Measurements from ENCODE around the gene ELAVL2. TPM values are rescaled to one million over a fixed set of nuclear protein-coding genes. Genes with fewer than 3 reads are reported as not detected.

ELAVL2 gene
- total RNA-seq, 1 donor from 2014 or later: not detected

GRCh38 chr9:23682352-23682751 lies 143.7 kb downstream of the ELAVL2 start:
- ATAC-seq (no peak), DNase-seq (no peak)
- intact Hi-C loops (cut with DNase I): no loop called here
- Histone ChIP-seq H3K36me3 (no peaks in the 10 kb centered on the region), H3K4me3 (no peak overlapping the region), H3K27ac (no peak overlapping the region), H3K27me3 (ENCODE audit: low read depth) (no peaks in the 10 kb centered on the region), H3K9me3 (no peaks in the 10 kb centered on the region), H3K4me1 (no peaks in the 10 kb centered on the region)
- TF ChIP-seq, protein P1, sequence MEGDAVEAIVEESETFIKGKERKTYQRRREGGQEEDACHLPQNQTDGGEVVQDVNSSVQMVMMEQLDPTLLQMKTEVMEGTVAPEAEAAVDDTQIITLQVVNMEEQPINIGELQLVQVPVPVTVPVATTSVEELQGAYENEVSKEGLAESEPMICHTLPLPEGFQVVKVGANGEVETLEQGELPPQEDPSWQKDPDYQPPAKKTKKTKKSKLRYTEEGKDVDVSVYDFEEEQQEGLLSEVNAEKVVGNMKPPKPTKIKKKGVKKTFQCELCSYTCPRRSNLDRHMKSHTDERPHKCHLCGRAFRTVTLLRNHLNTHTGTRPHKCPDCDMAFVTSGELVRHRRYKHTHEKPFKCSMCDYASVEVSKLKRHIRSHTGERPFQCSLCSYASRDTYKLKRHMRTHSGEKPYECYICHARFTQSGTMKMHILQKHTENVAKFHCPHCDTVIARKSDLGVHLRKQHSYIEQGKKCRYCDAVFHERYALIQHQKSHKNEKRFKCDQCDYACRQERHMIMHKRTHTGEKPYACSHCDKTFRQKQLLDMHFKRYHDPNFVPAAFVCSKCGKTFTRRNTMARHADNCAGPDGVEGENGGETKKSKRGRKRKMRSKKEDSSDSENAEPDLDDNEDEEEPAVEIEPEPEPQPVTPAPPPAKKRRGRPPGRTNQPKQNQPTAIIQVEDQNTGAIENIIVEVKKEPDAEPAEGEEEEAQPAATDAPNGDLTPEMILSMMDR (IDR thresholded peaks at IDR 0.05): no peak

DNA sequence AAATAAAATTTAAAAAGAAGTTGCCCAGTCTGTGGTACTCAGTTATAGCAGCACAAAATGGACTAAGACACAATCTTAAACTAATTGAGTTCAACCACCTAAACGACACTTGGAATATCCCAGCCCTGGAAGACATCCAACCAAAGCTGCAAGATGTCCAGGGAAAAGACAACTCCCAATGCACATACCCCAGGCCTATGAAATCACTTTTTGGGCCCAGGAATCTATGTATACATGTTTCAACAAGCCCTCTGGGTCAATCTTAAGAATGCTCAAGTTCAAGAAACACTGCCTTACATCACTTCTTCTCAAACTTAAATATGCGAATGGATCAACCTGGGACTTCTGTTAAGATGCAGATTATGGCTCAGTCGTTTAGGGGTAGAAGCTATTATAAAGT lies 148.6 kb downstream of the ELAVL2 start:
- Histone ChIP-seq H3K4me3 (no peak overlapping the region), H3K27ac (no peak overlapping the region), H3K9me3 (no peaks in the 10 kb centered on the region), H3K4me1 (no peaks in the 10 kb centered on the region), H3K27me3 (ENCODE audit: low read depth) (no peaks in the 10 kb centered on the region), H3K36me3 (no peaks in the 10 kb centered on the region)
- ATAC-seq (no peak), DNase-seq (no peak)
- TF ChIP-seq, protein P1 (IDR thresholded peaks at IDR 0.05): no peak
- intact Hi-C loops (cut with DNase I): no loop called here

DNA sequence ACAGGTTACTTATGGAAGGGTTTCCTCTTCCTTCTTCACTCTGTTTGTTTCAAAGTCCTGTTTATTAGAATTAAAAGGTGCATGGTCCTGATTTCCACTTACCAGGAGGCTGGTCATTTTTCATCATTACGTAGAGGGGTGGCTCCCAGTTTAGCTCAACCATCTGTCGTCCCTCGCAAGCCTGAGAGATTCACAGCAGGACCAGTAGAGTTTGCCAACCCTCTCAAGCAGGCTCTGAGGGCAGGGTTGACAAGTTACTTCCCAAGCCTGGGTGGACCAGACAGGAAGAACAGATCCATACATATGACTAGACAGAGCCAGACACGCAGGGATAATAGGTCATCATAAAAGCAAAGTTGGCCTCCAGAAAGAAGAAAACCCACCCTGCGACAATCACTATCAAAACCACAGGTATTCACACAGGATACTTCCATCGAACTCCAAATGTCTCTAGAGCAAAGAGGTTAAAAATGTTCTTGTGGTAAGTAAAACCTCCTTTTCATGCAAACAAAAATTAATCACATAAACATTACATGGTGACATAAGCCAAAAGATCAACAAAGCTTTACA lies 151.9 kb downstream of the ELAVL2 start:
- H3K4me3 ChIP-seq: no peak overlapping the region
- TF ChIP-seq, protein P1 (IDR thresholded peaks at IDR 0.05): no peak
- H3K9me3 ChIP-seq: no peaks in the 10 kb centered on the region
- ATAC-seq: no peak
- H3K4me1 ChIP-seq: no peaks in the 10 kb centered on the region
- no peak overlapping the region for H3K27ac ChIP-seq
- intact Hi-C loops (cut with DNase I): no loop called here
- no peaks in the 10 kb centered on the region for H3K36me3 ChIP-seq
- DNase-seq: no peak
- no peaks in the 10 kb centered on the region for H3K27me3 ChIP-seq (ENCODE audit: low read depth)

DNA sequence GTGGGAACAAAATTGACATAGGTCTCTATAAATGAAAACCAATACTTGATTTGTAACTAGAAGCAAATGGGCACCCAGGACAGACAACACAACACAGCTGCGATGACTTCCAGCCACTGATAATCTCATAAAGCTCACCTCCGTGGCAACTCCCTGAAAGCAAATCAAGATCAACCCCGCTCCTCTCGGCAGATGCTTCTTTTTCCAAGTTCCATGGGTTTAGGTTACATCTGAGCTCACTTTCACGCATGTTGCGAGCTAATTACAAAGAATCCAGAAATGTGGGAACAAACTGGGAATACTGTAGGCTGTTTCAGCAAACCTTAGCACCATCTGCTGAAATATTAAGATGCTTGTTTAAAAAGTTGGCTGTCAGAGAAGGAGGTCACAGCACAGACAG lies 153.9 kb downstream of the ELAVL2 start:
- no peak for DNase-seq
- no peak for ATAC-seq
- Histone ChIP-seq H3K4me3 (no peak overlapping the region), H3K9me3 (no peaks in the 10 kb centered on the region), H3K27ac (no peak overlapping the region), H3K4me1 (no peaks in the 10 kb centered on the region), H3K27me3 (ENCODE audit: low read depth) (no peaks in the 10 kb centered on the region), H3K36me3 (no peaks in the 10 kb centered on the region)
- TF ChIP-seq, protein P1 (IDR thresholded peaks at IDR 0.05): no peak
- intact Hi-C loops (cut with DNase I): no loop called here

- no peaks in the 10 kb centered on the region for H3K9me3 ChIP-seq
- no peaks in the 10 kb centered on the region for H3K27me3 ChIP-seq (ENCODE audit: low read depth)
- H3K36me3 ChIP-seq: no peaks in the 10 kb centered on the region
- DNase-seq (no peak), ATAC-seq (no peak)
- no peak overlapping the region for H3K27ac ChIP-seq
- intact Hi-C loops (cut with DNase I): no loop called here
- H3K4me1 ChIP-seq: no peaks in the 10 kb centered on the region
- H3K4me3 ChIP-seq: no peak overlapping the region
- TF ChIP-seq, protein P1 (IDR thresholded peaks at IDR 0.05): no peak
These were observed 156.3 kb downstream of the ELAVL2 start for GRCh38 chr9:23669776-23670175.

DNA sequence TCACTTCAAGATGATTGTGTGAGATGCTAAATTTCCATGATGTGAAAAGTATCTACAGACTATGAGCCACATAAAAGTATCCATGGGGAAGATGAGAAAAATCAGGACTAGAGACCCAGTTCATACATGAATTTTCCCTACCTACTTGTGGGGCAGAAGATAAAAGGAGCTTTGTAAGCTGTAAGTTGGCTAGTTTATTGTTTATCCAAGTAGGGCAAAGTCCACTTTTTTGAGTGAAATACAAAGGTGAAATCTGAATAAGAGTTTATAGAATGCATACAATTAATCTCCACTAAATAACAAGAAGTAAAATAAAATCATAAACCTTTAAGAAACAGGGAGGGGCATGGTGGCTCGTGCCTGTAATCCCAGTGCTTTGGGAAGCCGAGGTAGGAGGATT lies 160.4 kb downstream of the ELAVL2 start:
- Histone ChIP-seq H3K27ac (no peak overlapping the region), H3K4me1 (no peaks in the 10 kb centered on the region), H3K27me3 (ENCODE audit: low read depth) (no peaks in the 10 kb centered on the region), H3K9me3 (no peaks in the 10 kb centered on the region), H3K4me3 (no peak overlapping the region), H3K36me3 (no peaks in the 10 kb centered on the region)
- TF ChIP-seq, protein P1 (IDR thresholded peaks at IDR 0.05): no peak
- DNase-seq (no peak), ATAC-seq (no peak)
- intact Hi-C loops (cut with DNase I): no loop called here
